GM19438 (cell line): ENCODE data around the gene DHX58.
"Not testable (repeated sequence)": the region's sequence is repeated elsewhere in the genome, so short reads cannot be mapped to it uniquely, and the experiment has no call there.

Source experiments
- ATAC-seq: cut with Tn5 transposase; IDR thresholded peaks from one replicate; pipeline ENCODE4 v1.9.1; 2021; ENCODE audit warnings: low read depth; ENCODE audit not compliant: unreplicated experiment

DHX58 gene

GRCh38 chr17:42112552-42113176 is at the start of gene DHX58:
TSS of gene DHX58 (minus strand) at chr17:42112714. CDS start at chr17:42111892, 822 bp downstream.
- ATAC-seq, result peak; percentile 63

GRCh38 chr17:42160531-42160910 is 48.0 kb upstream of the DHX58 start:
- ATAC-seq, result no peak

GRCh38 chr17:42159796-42160530 is 47.4 kb upstream of the DHX58 start:
- ATAC-seq, result no peak

- ATAC-seq, result no peak
These were observed 43.1 kb upstream of the DHX58 start for GRCh38 chr17:42155614-42156045.

- no peak for ATAC-seq
These were observed 41.6 kb upstream of the DHX58 start for GRCh38 chr17:42153919-42154742.

- no peak for ATAC-seq
These were observed 34.5 kb upstream of the DHX58 start for GRCh38 chr17:42146911-42147607.

GRCh38 chr17:42143138-42143537 is 30.6 kb upstream of the DHX58 start:
- ATAC-seq, result not testable (repeated sequence)

GRCh38 chr17:42142371-42142896 is 29.9 kb upstream of the DHX58 start:
- ATAC-seq, result no peak

- no peak for ATAC-seq
These were observed 28.9 kb upstream of the DHX58 start for GRCh38 chr17:42141382-42141781.

GRCh38 chr17:42140690-42141089 is 28.2 kb upstream of the DHX58 start:
- ATAC-seq, result not testable (repeated sequence)

- no peak for ATAC-seq
These were observed 26.4 kb upstream of the DHX58 start for GRCh38 chr17:42138749-42139492.

- ATAC-seq, result no peak
These were observed 24.1 kb upstream of the DHX58 start for GRCh38 chr17:42136654-42137051.

- ATAC-seq, result no peak
These were observed 23.4 kb upstream of the DHX58 start for GRCh38 chr17:42135664-42136653.

GRCh38 chr17:42135151-42135550 is 22.6 kb upstream of the DHX58 start:
- no peak for ATAC-seq

- ATAC-seq, result peak; percentile 52
These were observed 21.0 kb upstream of the DHX58 start for GRCh38 chr17:42133461-42134041.

- ATAC-seq, result peak; percentile 33
These were observed 20.4 kb upstream of the DHX58 start for GRCh38 chr17:42132941-42133340.

- ATAC-seq, result no peak
These were observed 19.5 kb upstream of the DHX58 start for GRCh38 chr17:42131981-42132432.

GRCh38 chr17:42131232-42131631 is 18.7 kb upstream of the DHX58 start:
- no peak for ATAC-seq
